ENCODE data around the gene HMGN2.
"Not testable (repeated sequence)": the region's sequence is repeated elsewhere in the genome, so short reads cannot be mapped to it uniquely, and the experiment has no call there.

The HMGN2 gene

GRCh38 chr1:26477446-26478152 lies 5.4 kb downstream of the HMGN2 start:
- DNase-seq: no peak

GRCh38 chr1:26478159-26478558 lies 5.9 kb downstream of the HMGN2 start:
- no peak for DNase-seq

- DNase-seq: no peak
These were observed 6.7 kb downstream of the HMGN2 start for GRCh38 chr1:26478988-26479387.

GRCh38 chr1:26482921-26483320 lies 10.7 kb downstream of the HMGN2 start:
- DNase-seq: no peak

- DNase-seq: no peak
These were observed 11.7 kb downstream of the HMGN2 start for GRCh38 chr1:26483980-26484379.

- DNase-seq: no peak
These were observed 17.9 kb downstream of the HMGN2 start for GRCh38 chr1:26490155-26490554.

GRCh38 chr1:26493267-26493666 lies 21.0 kb downstream of the HMGN2 start:
- DNase-seq: no peak

- DNase-seq: no peak
These were observed 21.7 kb downstream of the HMGN2 start for GRCh38 chr1:26493938-26494337.

GRCh38 chr1:26496861-26497260 lies 24.6 kb downstream of the HMGN2 start:
- DNase-seq: no peak

GRCh38 chr1:26498894-26499293 lies 26.7 kb downstream of the HMGN2 start:
- no peak for DNase-seq

- peak; percentile 97 for DNase-seq
These were observed 28.4 kb downstream of the HMGN2 start for GRCh38 chr1:26500488-26501175.

- DNase-seq: not testable (repeated sequence)
These were observed 38.5 kb downstream of the HMGN2 start for GRCh38 chr1:26510711-26511110.

- not testable (repeated sequence) for DNase-seq
These were observed 43.6 kb downstream of the HMGN2 start for GRCh38 chr1:26515836-26516235.

- no peak for DNase-seq
These were observed 44.9 kb downstream of the HMGN2 start for GRCh38 chr1:26516987-26517765.

GRCh38 chr1:26517766-26518049 lies 45.5 kb downstream of the HMGN2 start:
- DNase-seq: no peak

GRCh38 chr1:26518355-26518754 lies 46.1 kb downstream of the HMGN2 start:
- no peak for DNase-seq

- no peak for DNase-seq
These were observed 48.1 kb downstream of the HMGN2 start for GRCh38 chr1:26520339-26520738.

GRCh38 chr1:26521669-26522030 lies 49.4 kb downstream of the HMGN2 start:
- no peak for DNase-seq

GRCh38 chr1:26522073-26522472 lies 49.8 kb downstream of the HMGN2 start:
- DNase-seq: no peak

GRCh38 chr1:26524181-26524580 lies 51.9 kb downstream of the HMGN2 start:
- DNase-seq: no peak

All from stimulated activated CD8-positive, alpha-beta memory T cell treated with anti-CD3 and anti-CD28 coated beads, Interleukin-4, amount 100 ng/mL, for 48 hours (primary cell).